ENCODE measurements around the gene CIRBP. TPM values are rescaled to one million over a fixed set of nuclear protein-coding genes. Genes with fewer than 3 reads are reported as not detected.
A peak's percentile ranks its signal among the peaks of the same experiment; 100 is the strongest.

The CIRBP gene
- total and polyA plus RNA-seq, 2 of the 13 experiments (the other 11 are each of a cell fraction or from before 2014, with no cell fraction given), result 133 to 140 TPM

DNA sequence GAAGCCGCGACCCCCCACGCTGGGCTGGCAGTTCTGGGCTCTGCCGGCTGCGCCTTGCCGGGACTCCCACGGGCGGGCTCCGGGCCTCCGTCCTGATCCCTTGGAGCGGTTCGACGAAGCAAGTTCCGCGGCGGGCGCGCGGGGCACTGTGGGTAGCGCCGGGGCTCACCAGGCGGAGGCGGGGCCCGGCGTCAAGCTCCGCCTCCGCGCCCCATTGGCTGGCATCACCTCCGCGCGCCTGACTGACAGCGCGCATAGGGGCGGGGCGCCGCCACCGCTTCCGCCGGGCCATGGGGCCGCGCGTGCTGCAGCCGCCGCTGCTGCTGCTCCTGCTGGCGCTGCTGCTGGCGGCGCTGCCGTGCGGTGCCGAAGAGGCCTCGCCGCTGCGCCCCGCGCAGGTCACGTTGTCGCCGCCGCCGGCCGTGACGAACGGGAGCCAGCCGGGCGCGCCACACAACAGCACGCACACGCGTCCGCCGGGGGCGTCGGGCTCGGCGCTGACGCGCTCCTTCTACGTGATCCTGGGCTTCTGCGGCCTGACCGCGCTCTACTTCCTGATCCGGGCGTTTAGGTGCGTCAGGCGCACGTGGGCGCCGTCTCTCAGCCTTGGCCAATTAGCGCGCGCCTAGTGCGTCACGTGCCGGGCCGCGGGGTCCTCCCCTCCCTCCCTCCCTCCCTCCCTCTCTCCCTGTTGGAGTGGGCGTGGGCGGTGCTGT is 6.3 kb downstream of the CIRBP start, which contains the start of gene FAM174C (continued):
- TF ChIP-seq AKNA (CRISPR knock-in tag; IDR thresholded peaks at IDR 0.05; ENCODE audit: borderline replicate concordance), result no peak
- TF ChIP-seq ZNF724P (CRISPR knock-in tag; IDR thresholded peaks at IDR 0.05; ENCODE audit: borderline replicate concordance), result peak; percentile 85; the same call in 1 of the 2 replicates
- TF ChIP-seq, protein P1, sequence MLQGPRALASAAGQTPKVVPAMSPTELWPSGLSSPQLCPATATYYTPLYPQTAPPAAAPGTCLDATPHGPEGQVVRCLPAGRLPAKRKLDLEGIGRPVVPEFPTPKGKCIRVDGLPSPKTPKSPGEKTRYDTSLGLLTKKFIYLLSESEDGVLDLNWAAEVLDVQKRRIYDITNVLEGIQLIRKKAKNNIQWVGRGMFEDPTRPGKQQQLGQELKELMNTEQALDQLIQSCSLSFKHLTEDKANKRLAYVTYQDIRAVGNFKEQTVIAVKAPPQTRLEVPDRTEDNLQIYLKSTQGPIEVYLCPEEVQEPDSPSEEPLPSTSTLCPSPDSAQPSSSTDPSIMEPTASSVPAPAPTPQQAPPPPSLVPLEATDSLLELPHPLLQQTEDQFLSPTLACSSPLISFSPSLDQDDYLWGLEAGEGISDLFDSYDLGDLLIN (CRISPR knock-in tag; IDR thresholded peaks at IDR 0.05; ENCODE audit: borderline replicate concordance), result no peak
- peak; percentile 89 for TF ChIP-seq PHF20 (CRISPR knock-in tag; IDR thresholded peaks at IDR 0.05)
- no peak for TF ChIP-seq GTF2F1 (IDR thresholded peaks at IDR 0.05; ENCODE audit: low read length)
- TF ChIP-seq XRCC5 (optimal IDR thresholded peaks at IDR 0.05; ENCODE audit: low read length), result peak; percentile 11
- peak; percentile 90; the same call in 1 of the 2 replicates for TF ChIP-seq ZNF558 (CRISPR knock-in tag; IDR thresholded peaks at IDR 0.05; ENCODE audit: borderline replicate concordance)
- TF ChIP-seq, protein P2, sequence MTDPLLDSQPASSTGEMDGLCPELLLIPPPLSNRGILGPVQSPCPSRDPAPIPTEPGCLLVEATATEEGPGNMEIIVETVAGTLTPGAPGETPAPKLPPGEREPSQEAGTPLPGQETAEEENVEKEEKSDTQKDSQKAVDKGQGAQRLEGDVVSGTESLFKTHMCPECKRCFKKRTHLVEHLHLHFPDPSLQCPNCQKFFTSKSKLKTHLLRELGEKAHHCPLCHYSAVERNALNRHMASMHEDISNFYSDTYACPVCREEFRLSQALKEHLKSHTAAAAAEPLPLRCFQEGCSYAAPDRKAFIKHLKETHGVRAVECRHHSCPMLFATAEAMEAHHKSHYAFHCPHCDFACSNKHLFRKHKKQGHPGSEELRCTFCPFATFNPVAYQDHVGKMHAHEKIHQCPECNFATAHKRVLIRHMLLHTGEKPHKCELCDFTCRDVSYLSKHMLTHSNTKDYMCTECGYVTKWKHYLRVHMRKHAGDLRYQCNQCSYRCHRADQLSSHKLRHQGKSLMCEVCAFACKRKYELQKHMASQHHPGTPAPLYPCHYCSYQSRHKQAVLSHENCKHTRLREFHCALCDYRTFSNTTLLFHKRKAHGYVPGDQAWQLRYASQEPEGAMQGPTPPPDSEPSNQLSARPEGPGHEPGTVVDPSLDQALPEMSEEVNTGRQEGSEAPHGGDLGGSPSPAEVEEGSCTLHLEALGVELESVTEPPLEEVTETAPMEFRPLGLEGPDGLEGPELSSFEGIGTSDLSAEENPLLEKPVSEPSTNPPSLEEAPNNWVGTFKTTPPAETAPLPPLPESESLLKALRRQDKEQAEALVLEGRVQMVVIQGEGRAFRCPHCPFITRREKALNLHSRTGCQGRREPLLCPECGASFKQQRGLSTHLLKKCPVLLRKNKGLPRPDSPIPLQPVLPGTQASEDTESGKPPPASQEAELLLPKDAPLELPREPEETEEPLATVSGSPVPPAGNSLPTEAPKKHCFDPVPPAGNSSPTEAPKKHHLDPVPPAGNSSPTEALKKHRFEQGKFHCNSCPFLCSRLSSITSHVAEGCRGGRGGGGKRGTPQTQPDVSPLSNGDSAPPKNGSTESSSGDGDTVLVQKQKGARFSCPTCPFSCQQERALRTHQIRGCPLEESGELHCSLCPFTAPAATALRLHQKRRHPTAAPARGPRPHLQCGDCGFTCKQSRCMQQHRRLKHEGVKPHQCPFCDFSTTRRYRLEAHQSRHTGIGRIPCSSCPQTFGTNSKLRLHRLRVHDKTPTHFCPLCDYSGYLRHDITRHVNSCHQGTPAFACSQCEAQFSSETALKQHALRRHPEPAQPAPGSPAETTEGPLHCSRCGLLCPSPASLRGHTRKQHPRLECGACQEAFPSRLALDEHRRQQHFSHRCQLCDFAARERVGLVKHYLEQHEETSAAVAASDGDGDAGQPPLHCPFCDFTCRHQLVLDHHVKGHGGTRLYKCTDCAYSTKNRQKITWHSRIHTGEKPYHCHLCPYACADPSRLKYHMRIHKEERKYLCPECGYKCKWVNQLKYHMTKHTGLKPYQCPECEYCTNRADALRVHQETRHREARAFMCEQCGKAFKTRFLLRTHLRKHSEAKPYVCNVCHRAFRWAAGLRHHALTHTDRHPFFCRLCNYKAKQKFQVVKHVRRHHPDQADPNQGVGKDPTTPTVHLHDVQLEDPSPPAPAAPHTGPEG (CRISPR knock-in tag; IDR thresholded peaks at IDR 0.05), result 0 out of 2 replicates have a peak, but pooled peaks have one; percentile 30
- TF ChIP-seq RXRB (CRISPR knock-in tag; IDR thresholded peaks at IDR 0.05; ENCODE audit: borderline replicate concordance), result no peak
- no peak for TF ChIP-seq ZNF101 (CRISPR knock-in tag; IDR thresholded peaks at IDR 0.05; ENCODE audit: borderline replicate concordance, low read depth)
- TF ChIP-seq ZNF24 (IDR thresholded peaks at IDR 0.05), result 0 out of 2 replicates have a peak, but pooled peaks have one; percentile 19
- TF ChIP-seq ZSCAN21 (CRISPR knock-in tag; IDR thresholded peaks at IDR 0.05; ENCODE audit: borderline replicate concordance), result peak; percentile 77; the same call in 1 of the 2 replicates
- no peak for TF ChIP-seq CBX2 (IDR thresholded peaks at IDR 0.05; ENCODE audit: low read depth, low read length)
- no peak for TF ChIP-seq CBX2 (CRISPR knock-in tag; IDR thresholded peaks at IDR 0.05; ENCODE audit: low read depth)
- no peak for TF ChIP-seq ZNF251 (CRISPR knock-in tag; IDR thresholded peaks at IDR 0.05)
- TF ChIP-seq ZBTB42 (CRISPR knock-in tag; IDR thresholded peaks at IDR 0.05), result no peak
- TF ChIP-seq RARA (CRISPR knock-in tag; IDR thresholded peaks at IDR 0.05), result 0 out of 2 replicates have a peak, but pooled peaks have one; percentile 3
- TF ChIP-seq ZFP36 (IDR thresholded peaks at IDR 0.05; ENCODE audit: borderline replicate concordance, low read depth, low read length, partially characterized antibody), result no peak

All from HepG2 (cell line).